Bone marrow (tissue), 2 donors: Measurements from ENCODE around the gene OR2H2.

Experiments
- DNase-seq, 2 donors: peaks; one replicate each; lab custom pipeline; 2025; lab: John Stamatoyannopoulos, UW

OR2H2 gene

DNA sequence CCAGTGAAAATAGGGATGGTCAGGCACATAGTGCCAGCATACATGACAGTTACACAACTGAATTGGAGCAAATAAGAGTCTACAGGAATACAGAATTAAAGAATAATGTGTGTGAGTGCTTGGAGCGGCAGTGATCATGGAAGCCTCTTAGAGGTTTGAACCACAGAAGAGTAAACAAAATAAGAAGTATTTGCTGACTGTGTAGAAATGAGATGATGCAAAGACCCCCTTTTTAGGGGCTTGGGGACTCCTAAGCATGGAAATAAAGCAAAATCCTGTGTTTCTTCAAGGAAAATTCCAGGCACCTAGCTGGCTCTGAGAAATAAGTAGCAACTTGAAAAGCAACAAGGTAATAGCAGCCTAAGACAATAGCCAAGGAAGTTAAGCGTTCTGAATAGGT is 6.8 kb downstream of the OR2H2 start:
- no peak for DNase-seq

- no peak for DNase-seq
Observed at GRCh38 chr6:29593199-29593855, 8.4 kb downstream of the OR2H2 start.

- DNase-seq, result no peak
Observed at GRCh38 chr6:29596381-29596900, 11.5 kb downstream of the OR2H2 start.

GRCh38 chr6:29597184-29597583 is 12.3 kb downstream of the OR2H2 start:
- DNase-seq, result no peak

DNA sequence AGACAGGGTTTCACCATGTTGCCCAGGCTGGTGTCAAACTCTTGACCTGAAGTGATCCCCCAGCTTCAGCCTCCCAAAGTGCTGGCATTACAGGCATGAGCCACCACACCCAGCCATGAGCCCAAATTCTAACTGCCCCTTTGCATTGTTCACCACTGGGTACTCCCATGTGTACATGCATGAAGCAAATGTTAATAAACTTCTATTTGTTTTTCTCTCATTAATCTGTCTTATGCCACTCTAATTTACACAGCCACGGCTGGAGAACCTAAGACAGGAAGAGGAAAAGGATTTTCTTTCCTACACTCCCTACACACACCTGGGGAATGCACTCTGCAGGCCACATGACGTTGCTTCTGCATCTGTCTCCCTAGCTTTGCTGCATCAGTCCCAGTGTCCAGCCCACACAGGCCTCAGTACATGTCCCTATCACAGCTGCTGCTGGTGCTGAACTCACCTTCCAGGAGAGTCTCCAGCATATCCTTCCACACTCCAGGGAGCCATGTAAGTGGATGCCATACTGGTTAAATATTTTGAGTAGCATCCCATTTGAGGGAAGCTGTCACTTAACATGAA is 13.3 kb downstream of the OR2H2 start:
- no peak for DNase-seq

DNA sequence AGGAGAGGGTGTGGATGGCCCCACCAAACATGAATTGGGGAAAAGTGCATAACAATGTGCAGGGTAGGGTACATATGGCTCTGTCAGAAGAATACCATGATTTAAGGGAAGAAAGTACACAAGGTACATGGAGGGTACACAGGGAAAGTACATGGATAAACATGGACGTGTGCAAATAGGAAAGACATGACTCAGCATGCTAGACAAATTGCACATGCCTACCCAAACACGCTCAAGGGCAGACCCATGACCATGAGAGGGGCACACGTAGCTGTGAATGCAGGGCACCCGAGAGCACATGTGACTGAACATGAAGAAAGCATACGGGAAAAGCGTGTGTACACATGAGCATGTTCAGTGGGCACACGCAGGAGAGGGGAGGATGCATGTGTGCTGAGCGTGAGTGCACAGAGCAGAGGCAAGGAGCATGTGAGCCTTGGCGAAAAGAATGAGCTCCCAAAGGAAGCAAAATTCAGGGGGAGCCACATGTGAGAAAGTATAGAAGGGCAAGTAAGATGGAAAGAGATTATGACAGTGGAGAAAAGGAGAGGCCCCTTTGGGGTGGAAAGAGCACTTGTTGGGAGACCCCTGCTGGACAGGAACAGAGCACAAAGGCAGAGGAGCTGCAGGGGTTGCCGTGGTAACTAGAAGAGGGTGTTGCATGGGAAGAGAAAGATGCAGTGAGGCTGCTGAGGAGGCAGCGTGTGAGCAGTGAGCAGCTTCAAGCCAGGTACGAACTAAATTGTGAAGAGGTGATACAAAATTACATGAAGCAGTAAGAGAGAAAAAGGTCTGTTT is 17.8 kb downstream of the OR2H2 start:
- DNase-seq, result no peak

DNA sequence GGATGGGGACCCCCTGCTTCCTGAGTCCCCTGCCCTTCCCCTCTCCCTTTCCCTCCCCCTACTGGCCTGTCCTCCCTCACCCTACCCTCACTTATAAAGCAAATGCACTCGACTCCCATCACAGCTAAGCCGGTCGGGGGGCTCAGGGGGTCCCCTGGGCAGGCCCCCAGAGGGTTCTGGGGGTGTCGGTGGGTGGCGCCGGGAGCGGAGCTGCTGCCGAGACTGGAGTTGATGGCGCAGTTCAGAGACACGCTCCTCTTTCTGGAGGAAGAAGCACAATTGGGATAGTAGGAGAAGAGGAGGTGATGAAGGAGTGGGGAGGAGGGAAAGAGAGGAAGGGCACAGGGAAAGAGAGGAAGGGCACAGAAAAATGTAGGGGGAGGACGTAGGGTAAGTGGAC is 18.5 kb downstream of the OR2H2 start:
- no peak for DNase-seq

DNA sequence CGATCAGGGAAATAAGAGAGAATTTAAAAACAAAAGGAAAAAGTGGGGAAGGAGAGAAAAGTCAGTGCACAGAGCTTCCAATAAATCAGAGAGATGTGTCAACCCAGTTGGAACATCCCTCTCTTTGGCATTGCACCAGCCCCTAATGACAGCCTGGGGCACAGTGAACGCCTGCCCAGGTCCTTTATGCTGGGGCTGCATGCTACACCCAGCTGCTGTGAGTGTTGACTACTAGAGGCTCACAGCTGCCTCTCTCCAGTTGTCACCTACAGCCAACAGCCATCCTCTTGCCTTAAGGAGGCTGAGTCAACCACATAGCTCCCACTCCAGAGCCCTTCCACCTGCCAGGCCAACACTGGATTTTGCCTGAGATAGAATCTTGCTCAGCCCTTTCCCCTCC is 19.0 kb downstream of the OR2H2 start:
- DNase-seq, result no peak

DNA sequence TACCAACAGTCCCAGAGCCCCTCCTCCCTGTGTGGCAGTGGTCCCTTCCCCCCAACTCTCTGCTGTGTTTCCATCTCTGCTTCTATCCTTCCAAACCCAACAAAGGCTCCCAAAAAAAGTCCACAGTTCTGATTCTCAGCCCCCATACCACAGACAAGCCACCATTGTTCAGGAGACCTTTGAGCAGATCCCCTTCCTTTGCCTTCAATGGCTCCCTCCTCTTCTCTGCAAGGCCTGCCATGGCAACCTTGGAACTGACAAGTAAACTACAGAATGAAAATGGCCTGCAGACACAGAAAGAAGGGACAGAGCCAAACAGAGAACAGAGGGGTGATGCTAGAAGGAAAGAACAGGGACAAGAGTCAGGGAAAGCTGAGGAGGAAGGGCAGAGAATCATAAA is 23.2 kb downstream of the OR2H2 start:
- DNase-seq, result no peak

DNA sequence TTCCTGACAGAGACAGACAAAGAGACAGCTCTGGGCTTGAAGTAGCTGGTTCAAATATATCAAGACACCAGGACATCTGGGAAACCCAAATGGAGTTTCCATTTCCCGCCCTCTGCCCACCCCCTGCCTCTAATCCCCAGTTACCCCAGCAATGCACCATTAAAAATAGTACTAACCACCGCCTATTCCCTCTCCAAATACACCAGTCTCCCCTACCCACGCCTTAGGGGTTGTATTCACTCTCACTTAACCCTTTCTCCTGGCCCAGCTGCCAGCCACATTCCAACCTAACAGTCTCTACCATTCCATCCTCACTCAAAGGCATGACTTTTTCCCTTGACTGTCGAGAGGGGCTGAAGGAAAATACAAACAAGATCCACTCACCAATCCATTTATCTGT is 25.6 kb downstream of the OR2H2 start:
- no peak for DNase-seq

- DNase-seq, result no peak
Observed at GRCh38 chr6:29611426-29611825, 26.5 kb downstream of the OR2H2 start.

GRCh38 chr6:29617782-29618554 is 33.0 kb downstream of the OR2H2 start:
- no peak for DNase-seq

GRCh38 chr6:29619578-29620160 is 34.7 kb downstream of the OR2H2 start:
- DNase-seq, result no peak

GRCh38 chr6:29620630-29621029 is 35.7 kb downstream of the OR2H2 start:
- DNase-seq, result no peak

DNA sequence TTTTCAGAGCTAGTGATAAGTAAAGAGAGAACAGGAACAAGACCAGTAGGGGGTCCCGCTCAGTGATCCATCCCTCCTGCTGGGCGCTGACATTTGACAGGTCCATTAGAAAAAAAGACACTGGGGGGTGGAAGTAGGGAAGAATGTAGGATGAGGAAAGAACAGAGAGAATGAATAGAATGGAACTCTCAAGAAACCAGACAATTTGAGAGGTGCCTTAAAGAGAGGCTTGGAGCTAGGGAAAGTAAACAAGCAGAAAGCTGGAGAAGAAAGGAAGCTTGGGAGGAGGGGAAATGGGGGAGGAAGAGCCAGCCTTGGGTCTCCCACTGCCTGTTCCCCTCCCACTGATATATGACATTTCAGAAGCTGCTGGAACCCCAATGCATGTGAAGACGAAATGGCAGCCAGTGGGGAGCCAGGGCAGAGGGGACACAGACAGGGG is 39.6 kb downstream of the OR2H2 start:
- no peak for DNase-seq

- DNase-seq, result no peak
Observed at GRCh38 chr6:29625337-29625930, 40.5 kb downstream of the OR2H2 start.

DNA sequence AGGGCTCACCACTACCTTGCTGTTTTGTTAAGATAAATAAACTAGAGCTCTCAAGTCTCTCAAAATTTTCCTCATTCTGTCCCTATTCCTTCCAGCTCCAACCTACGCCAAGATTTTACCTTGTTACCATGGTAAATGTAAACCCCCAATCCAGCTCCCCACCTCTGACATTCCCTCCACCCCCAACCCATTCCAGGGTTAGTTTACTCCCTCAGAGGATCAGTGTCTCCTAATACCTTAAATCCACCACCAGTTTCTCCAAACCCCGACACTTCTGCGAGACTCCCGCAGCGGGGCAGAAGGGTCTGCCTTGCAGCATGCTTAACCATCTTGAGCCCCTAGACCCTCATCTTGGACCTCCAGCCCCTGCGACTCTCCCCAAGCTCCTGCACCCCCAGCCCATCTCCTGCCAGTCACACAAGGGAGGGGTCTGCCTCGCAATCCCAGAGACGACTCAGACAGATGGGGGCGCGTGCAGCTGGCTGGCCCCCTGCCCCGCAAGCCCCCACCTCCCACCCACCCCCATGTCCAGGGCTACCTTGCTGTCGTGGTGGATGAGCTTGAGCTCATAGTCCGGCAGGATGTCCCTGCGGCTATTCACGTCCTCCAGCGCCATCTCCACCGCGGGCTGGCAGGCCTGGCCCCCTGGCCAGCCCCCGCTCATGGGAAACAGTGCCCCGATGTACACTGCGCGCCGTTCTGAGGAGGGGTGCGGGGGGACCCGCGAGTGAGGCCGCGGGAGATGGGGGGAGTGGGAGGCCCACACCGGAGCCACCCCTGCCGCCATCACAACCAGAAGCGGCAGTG is 42.2 kb downstream of the OR2H2 start:
- DNase-seq, result no peak

- DNase-seq, result peak; percentile 32 to 68
Observed at GRCh38 chr6:29627755-29628418, 43.0 kb downstream of the OR2H2 start.

- peak in 1 of 2 donors; percentile 29 for DNase-seq
Observed at GRCh38 chr6:29628419-29629281, 43.7 kb downstream of the OR2H2 start.
